GM18508 (cell line): Measurements from ENCODE around the gene MYRF.

ENCODE experiments used
- ATAC-seq: cut with Tn5 transposase; IDR thresholded peaks from one replicate; pipeline ENCODE4 v1.9.1; 2021; ENCODE audit warnings: moderate number of reproducible peaks; ENCODE audit not compliant: insufficient read depth, unreplicated experiment

The MYRF gene

DNA sequence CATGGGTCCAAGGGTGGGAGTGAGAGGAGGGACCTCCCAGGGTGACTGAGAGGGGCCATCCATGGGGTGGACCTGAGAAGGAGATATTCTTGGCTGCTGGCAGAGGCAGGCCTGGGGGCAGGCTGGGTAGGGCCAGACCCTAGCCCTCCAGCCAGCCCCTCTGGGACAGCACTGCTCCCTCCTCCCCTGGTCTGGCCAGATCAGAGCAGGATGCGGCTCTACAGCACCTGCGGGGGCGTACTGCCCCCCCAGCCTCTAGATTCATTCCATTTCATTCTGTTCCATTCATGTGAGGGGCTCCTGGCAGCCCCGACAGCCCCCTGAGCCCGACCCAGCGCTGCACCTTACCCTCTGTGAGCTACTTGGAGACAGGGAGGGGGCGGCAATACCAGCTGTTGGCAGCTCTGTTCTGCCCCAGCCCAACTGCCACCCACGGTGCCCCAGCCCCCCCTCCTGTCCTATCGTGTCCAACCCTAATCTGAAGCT is 34.3 kb upstream of the MYRF start:
- ATAC-seq: no peak

GRCh38 chr11:61718621-61719302 is 33.7 kb upstream of the MYRF start:
- no peak for ATAC-seq

GRCh38 chr11:61719978-61720377 is 32.5 kb upstream of the MYRF start:
- no peak for ATAC-seq

GRCh38 chr11:61720597-61720996 is 31.8 kb upstream of the MYRF start:
- ATAC-seq: no peak

DNA sequence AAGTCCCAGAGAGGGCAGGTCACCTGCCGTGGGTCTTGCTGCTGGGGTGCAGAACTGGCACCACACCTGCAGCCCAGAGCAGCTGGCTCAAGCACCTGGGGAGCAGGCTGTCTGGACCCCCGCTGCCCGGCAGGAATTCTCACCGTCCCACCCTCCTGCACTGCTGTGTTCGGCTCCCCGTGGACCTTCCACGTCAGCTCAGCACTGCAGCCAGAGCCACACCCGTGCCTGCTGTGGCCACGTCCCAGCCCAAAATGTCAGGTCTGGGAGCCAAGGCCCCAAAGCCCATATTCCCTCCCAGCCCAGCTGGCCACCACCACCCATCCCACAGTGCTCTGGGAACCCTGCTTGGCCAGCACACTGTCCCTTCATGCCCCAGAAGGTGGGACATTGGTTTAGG is 28.0 kb upstream of the MYRF start:
- no peak for ATAC-seq

DNA sequence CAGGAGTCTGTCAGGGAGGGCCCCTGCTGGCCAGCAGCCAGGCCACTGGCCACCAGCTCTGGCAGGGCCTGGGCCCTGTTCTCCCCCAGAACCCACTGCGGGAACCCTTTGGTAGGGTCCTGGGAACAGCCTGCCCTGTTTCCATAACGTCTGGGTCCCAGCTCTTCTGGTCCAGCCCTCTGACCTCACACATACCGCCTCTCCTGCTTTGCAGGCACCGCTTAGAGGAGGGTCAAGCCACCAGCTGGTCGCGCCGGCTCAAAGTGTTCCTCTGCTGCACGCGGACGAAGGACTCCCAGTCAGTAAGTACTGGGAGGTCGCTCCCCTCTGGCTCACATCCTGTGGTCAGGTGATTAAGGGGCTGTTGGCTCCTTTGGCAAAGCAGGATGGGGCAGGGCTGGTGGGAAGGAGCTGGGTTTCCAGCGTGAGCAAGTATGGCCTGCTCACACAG is 26.6 kb upstream of the MYRF start:
- no peak for ATAC-seq

DNA sequence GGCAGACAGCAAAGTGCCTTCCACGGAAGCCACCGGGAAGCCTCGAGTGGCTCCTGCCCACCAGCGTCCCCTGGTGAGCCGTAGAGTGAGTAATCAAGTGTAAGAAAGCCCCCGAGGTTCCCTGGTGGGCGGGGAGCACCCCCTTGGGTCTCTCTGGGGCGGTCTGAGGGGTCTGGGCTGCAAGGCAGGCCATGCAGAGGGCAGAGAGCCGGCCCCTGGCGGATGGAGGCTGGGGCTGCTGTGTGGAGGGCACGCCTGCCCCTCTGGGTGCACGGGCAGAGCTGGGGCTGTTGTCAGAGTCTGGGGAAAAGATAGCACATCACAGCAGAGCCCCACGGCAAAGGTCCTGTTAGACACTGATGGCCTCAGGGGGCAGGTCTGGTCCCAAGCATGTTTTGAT is 25.7 kb upstream of the MYRF start:
- no peak for ATAC-seq

DNA sequence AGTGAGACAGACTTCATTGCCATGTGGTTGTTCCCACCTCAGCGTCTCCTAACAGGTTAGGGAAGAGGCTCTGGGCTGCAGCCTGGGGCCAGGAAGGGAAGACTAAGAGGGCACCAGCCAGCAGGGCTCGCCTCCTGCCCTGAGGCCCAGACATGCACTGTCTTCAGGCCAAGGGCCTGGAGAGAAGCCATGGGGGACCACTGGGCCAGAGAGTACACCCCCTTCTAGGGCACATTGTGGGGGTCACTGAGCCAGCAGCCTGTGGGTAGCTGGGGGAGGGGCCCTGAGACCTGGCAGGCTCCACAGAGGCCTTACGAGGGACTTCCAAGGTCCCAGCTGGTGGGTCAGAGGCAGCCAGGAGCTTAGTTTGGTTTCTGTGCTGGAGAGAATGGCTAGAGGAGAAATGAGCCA is 25.0 kb upstream of the MYRF start:
- no peak for ATAC-seq

DNA sequence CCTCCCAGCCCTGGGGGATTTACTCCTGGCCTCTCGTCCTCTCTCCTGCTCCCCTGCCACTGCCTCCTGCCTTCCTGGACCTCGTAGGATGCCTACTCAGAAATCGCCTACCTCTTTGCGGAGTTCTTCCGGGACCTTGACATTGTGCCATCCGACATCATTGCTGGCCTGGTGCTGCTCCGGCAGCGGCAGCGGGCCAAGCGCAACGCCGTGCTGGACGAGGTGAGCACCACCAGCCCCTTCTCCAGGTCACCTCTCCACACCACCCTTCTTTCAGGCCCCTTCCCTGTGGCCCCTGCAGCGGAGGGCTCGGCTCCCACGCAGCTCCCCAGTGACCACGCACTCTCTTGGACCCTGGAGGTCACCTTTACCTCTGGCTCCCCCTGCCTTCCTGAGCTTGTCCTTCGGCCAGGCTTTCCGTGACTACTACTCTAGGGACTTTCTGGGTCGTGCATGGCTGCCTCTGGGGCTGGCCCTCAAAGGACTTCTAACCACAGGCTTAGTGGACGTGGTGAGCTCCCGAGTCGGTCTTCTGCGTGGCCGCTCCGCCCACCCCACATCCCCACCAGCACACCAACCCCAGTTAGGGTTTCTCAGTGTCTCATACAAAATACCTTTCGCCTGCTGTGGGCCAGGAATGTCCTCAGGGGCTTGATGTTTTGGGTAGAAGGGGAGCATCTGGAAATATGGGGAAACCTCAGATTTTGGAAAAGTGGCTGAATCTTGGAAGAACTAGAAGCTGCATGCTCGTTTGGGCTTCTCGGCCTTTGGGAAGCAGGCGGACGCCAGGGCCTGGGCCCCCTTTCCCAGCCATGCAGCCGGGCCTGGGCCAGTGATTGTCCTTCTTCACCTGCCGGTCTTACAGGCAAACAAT is 24.1 kb upstream of the MYRF start:
- ATAC-seq: no peak

- ATAC-seq: no peak
Measured at GRCh38 chr11:61728940-61729219, 23.6 kb upstream of the MYRF start.

GRCh38 chr11:61730240-61730994 is 22.0 kb upstream of the MYRF start:
- no peak for ATAC-seq

DNA sequence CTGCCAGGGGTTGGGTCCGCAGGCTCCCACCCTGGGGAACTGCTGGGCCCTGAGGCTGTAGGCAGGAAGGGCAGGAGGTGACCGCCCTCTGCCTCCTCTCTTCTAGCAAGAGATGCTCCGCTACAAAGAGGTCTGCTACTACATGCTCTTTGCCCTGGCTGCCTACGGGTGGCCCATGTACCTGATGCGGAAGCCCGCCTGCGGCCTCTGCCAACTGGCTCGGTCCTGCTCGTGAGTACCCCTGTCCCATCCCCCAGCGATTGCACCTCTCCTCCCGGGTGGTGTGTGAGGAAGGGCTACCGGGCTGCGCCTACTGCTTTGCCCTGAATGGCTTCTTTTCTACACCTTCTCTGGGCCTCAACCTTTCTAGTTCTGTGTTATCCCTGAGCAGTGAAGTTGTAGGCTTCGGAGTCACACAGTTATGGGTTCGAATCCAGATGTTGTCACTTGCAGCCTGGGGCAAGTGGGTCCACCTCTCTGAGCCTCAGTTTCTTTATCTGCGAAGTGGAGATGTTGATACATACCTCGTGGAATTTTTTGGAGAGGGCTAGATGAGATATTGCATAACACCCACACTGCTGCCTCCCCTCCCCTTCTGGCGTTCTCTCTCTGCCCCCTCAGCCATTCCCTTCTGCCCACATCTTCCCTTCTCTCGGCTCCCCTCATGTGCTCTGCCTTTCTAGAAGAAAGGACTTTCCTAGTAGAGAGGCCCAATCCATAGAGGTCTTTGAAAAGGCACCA is 21.1 kb upstream of the MYRF start:
- no peak for ATAC-seq

GRCh38 chr11:61731952-61732675 is 20.3 kb upstream of the MYRF start:
- ATAC-seq: no peak

DNA sequence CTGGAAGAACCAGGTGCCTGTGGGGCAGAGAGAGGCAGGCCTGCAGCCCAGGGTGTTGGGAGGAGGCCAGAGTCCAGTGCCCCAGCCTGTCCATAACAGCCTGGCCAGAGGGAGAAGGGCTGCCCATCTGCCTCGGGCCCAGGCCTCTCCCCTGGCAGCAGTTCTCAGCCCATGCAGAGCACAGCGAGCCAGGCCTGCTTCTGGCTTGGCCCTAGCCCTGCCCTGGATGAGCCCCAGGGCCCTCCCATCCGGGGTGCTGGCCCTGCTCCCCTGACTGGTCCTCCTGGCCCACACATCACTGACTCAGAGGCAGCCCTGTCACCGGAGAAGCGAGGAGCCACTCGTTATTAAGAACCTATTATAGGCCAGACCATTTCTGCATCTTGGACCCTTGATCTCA is 19.7 kb upstream of the MYRF start:
- ATAC-seq: no peak

DNA sequence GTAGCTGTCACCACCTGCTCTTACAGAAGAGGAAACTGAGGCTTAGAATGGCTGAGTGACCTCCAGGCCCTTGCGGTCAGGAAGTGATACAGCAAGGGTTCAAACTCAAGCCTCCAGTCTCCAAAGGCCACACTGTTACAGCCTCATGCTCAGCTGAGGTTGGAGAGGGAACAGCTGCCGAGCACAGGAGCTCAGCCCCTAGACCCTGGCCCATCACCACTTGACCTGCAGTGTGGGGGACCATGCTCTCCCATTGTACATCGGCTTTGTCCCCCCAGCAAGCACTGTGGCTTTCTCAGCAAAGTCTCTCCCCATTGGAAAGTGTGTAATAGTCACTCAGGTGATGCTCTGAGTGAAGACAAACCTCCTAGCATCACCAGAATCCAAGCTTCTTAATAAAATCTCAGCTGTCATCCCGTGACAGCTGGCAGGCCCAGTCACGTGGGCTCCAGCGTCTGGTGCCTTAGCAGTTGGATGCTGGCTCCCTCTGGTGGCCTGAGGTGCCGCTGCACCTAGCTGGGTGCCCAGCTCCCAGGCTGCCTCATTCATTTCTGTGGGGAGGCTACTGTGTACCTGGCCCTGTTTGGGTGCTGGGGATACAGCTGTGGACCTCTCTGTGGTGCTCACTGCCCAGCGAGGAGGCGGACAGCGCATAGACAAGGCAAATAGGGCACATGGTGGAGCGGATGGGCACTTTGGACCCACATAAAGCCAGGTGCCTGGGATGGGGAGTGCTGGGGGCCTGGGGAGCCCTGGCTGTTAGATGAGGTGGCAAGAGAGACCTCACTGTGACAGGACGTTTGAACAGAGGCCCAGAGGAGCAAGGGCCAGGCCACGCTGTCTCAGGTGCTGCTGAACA is 19.1 kb upstream of the MYRF start:
- ATAC-seq: no peak

- ATAC-seq: no peak
Measured at GRCh38 chr11:61734767-61735166, 17.7 kb upstream of the MYRF start.

- ATAC-seq: no peak
Measured at GRCh38 chr11:61735391-61735790, 17.0 kb upstream of the MYRF start.

GRCh38 chr11:61736310-61736709 is 16.1 kb upstream of the MYRF start:
- ATAC-seq: no peak

DNA sequence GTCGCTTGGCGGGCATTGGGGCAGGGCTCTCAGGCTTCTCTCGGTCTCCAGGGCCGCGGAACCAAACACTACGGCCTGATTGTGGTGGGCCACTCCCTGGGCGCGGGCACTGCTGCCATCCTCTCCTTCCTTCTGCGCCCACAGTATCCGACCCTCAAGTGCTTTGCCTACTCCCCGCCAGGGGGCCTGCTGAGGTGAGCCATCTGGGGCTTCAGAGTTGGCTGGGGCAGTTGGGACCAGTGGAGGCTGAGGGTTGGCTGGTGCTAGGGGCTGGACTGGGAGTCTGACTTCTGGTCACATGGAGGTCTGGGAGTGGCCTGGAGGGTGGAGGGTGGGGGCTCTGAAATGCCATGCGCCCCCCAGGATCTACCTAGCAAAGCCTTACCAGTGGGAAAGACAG is 15.3 kb upstream of the MYRF start:
- ATAC-seq: no peak
